Spleen (tissue), 13 donors: Measurements from ENCODE around the gene DUSP16. TPM values are rescaled to one million over a fixed set of nuclear protein-coding genes. Genes with fewer than 3 reads are reported as not detected.

ENCODE experiments used
- DNase-seq: peaks from one replicate; pipeline ENCODE4 v3.0.0-alpha.2; 2020
- H3K27ac ChIP-seq, 8 donors: fragments of 200-600 bp; sonication (generic) in 7 of 8; 1 replicate in 4 of 8; 2 replicates in 4 of 8; pipeline versions ENCODE4 v1.5.0 to v1.8.0; 2016 to 2021; ENCODE audit warnings: inconsistent platforms in 4 of 8, mild to moderate bottlenecking in 4 of 8, moderate library complexity in 1 of 8
- H3K27me3 ChIP-seq, 7 donors: fragments of 200-600 bp; sonication (generic) in 6 of 7; replicated peaks in 1 of 7; 1 replicate in 4 of 7; 2 replicates in 3 of 7; pipeline versions ENCODE4 v1.5.0 to v1.8.0; 2016 to 2021; ENCODE audit warnings: inconsistent platforms in 3 of 7, mild to moderate bottlenecking in 1 of 7
- H3K36me3 ChIP-seq, 6 donors: fragments of 200-600 bp; sonication (generic) in 5 of 6; 1 replicate in 4 of 6; 2 replicates in 2 of 6; pipeline versions ENCODE4 v1.5.0 to v1.8.0; 2016 to 2021; ENCODE audit warnings: inconsistent platforms in 2 of 6
- H3K4me1 ChIP-seq, 6 donors: fragments of 200-600 bp; sonication (generic) in 5 of 6; 1 replicate in 3 of 6; 2 replicates in 3 of 6; pipeline versions ENCODE4 v1.5.0 to v1.8.0; 2016 to 2021; ENCODE audit warnings: inconsistent platforms in 3 of 6
- H3K4me3 ChIP-seq, 8 donors: fragments of 200-600 bp; sonication (generic) in 7 of 8; 1 replicate in 4 of 8; 2 replicates in 4 of 8; pipeline versions ENCODE4 v1.5.0 to v1.8.0; 2016 to 2021; ENCODE audit warnings: inconsistent platforms in 4 of 8, mild to moderate bottlenecking in 4 of 8, moderate library complexity in 2 of 8
- H3K9me3 ChIP-seq, 8 donors: fragments of 200-600 bp; sonication (generic) in 7 of 8; 1 replicate in 4 of 8; 2 replicates in 4 of 8; pipeline versions ENCODE4 v1.5.0 to v1.8.0; 2016 to 2021; ENCODE audit warnings: inconsistent platforms in 4 of 8
- POLR2A ChIP-seq, 3 donors: fragments of 450-650 bp; IDR thresholded peaks; one replicate each; pipeline ENCODE4 v1.5.1; 2017; ENCODE audit warnings: antibody characterized with exemption in 3 of 3, mild to moderate bottlenecking in 1 of 3
- POLR2AphosphoS5 ChIP-seq, 3 donors: sonication (generic); formaldehyde crosslinking; IDR thresholded peaks; one replicate each; pipeline ENCODE4 v1.5.1; 2017; ENCODE audit warnings: antibody characterized with exemption in 3 of 3
- WGBS, 5 donors: extraction: QIAGEN DNeasy Blood & Tissue Kit in 3 of 5; methylation state at CpG; one replicate each; pipeline versions ENCODE4 v1.1.5 to v1.1.7; 2013 to 2018; 5-methylcytosine and 5-hydroxymethylcytosine counted together
- intact Hi-C: fragments of 100-400 bp; cut with DNase I; formaldehyde crosslinking; loops from one replicate; pipeline ENCODE4 v1.15.0; 2023; ENCODE audit warnings: low total_unique reads
- long read RNA-seq, 2 donors: transcript quantifications; one replicate each; lab custom pipeline, GENCODE V29; 2026
- polyA plus RNA-seq, 3 donors: library from polyadenylated mRNA; stranded (reverse); fragments of 200-250 nt; gene quantifications; one replicate each; pipeline ENCODE4 v1.2.1, GENCODE V29; 2013
- total RNA-seq, 7 donors: library from RNA; depleted of rRNA in 3 of 7; stranded (reverse); fragments of >200 nt in 3 of 7; fragmentation: NEBNext Ultra II Directional in 4 of 7; extraction: Animal tissue kit (Norgen Biotek cat#: 25700) in 4 of 7; gene quantifications; one replicate each; pipeline versions ENCODE4 v1.1.0 to v1.2.1, GENCODE V29; 2016 to 2021
- TF ChIP-seq, protein P1 (sequence below), 11 experiments: fragments of 200-600 bp in 7 of 11; fragments of 450-650 bp in 4 of 11; sonication (generic) in 4 of 11; IDR thresholded peaks in 8 of 11; conservative IDR thresholded peaks in 3 of 11; 1 replicate in 7 of 11; 2 replicates in 4 of 11; pipeline versions ENCODE4 v1.4.0 to v1.8.0; 2016 to 2021; ENCODE audit warnings: antibody characterized with exemption in 11 of 11, inconsistent platforms in 4 of 11, mild to moderate bottlenecking in 1 of 11
- donor health status: healthy with polysubstance abuse.
- donor health status: DM: no; HTN: no; CAD: no; lungs with moderate emphysema.
- donor health status: DM: no; HTN: no; CAD: no.
- donor health status: Bipolar disorder and iron deficiency.
- donor health status: healthy.
- donor health status: DM: no; HTN: no; CAD: no.
- donor health status: DM: yes; HTN: yes; CAD: no.

Gene DUSP16, protein sequence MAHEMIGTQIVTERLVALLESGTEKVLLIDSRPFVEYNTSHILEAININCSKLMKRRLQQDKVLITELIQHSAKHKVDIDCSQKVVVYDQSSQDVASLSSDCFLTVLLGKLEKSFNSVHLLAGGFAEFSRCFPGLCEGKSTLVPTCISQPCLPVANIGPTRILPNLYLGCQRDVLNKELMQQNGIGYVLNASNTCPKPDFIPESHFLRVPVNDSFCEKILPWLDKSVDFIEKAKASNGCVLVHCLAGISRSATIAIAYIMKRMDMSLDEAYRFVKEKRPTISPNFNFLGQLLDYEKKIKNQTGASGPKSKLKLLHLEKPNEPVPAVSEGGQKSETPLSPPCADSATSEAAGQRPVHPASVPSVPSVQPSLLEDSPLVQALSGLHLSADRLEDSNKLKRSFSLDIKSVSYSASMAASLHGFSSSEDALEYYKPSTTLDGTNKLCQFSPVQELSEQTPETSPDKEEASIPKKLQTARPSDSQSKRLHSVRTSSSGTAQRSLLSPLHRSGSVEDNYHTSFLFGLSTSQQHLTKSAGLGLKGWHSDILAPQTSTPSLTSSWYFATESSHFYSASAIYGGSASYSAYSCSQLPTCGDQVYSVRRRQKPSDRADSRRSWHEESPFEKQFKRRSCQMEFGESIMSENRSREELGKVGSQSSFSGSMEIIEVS
- 10 to 100 TPM; 19.2 to 43.7 (median 22.1) TPM for total RNA-seq
- polyA plus RNA-seq, result 1 to 10 TPM; 2.2 to 4.7 (median 2.3) TPM
- long read RNA-seq, donor 1, result 0 reads
- long read RNA-seq, donor 2, full-length matches to known transcripts, result 2 of 7 reads
- long read RNA-seq, donor 2, partial matches to known transcripts, result 5 of 7 reads
- long read RNA-seq, donor 2, other reads (novel, unspliced or antisense), result 0 of 7 reads

DNA sequence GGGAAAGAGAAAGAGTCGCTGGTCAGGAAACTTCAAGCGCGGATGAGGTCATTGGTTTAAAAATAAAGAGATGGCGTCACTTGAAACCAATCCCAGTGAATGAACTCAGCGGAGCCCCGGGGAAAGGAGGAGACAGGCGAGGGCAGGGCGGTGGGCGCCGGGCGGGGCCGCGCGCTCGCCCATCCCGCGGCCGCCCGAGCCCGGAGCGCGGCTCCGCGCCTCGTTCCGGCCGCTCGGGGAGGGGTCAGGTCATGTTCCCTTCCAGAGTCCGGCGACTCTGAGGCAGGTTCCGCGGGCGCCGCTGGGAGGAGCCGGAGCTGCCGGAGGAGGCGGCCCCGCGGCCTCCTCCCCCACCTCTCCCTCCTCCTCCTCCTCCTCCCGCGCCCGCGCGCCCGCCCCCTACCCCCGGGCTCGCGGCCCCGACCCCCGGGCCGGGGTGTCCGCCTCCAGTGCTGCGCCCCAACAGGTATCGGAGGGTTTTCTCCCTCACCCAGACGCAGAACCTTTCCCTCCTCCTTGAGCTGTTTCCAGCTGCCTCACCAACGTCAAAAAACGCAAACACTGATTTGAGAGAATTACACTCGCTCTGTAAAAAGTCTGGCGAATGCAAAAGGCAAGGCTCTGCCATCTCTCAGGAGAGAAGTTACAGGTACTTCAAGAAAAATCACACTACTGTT lies at the start of gene DUSP16:
Gene DUSP16, minus strand, starts transcription at position 279 of the 677 bp plus-strand sequence. CDS start 41,765 bp downstream, outside the sequence.
- no peaks in the 10 kb centered on the region for H3K36me3 ChIP-seq
- intact Hi-C loops, result loop anchor here (5.0 kb wide), 1 partner anchor 185 kb away; no protein-coding TSS in a partner anchor
- WGBS, 5 donors, result 0 to 1% (median 1%) methylated on average over 39 to 59 of the region's 59 CpGs
- DNase-seq, result peak; percentile 96
- H3K4me3 ChIP-seq, result peak within 1 kb of the TSS; percentile 48 to 77 (median 59)
- TF ChIP-seq POLR2AphosphoS5 (IDR thresholded peaks at IDR 0.05), result peak; percentile 87 to 90 (median 87)
- TF ChIP-seq, protein P1, sequence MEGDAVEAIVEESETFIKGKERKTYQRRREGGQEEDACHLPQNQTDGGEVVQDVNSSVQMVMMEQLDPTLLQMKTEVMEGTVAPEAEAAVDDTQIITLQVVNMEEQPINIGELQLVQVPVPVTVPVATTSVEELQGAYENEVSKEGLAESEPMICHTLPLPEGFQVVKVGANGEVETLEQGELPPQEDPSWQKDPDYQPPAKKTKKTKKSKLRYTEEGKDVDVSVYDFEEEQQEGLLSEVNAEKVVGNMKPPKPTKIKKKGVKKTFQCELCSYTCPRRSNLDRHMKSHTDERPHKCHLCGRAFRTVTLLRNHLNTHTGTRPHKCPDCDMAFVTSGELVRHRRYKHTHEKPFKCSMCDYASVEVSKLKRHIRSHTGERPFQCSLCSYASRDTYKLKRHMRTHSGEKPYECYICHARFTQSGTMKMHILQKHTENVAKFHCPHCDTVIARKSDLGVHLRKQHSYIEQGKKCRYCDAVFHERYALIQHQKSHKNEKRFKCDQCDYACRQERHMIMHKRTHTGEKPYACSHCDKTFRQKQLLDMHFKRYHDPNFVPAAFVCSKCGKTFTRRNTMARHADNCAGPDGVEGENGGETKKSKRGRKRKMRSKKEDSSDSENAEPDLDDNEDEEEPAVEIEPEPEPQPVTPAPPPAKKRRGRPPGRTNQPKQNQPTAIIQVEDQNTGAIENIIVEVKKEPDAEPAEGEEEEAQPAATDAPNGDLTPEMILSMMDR (IDR thresholded peaks at IDR 0.05 in 8 of 11, conservative IDR thresholded peaks at IDR 0.05 in 3 of 11), result peak in 8 of 11 experiments; percentile 6 to 53 (median 30)
- peak in 2 of 3 donors; percentile 42 to 81 for TF ChIP-seq POLR2A (IDR thresholded peaks at IDR 0.05)
- H3K9me3 ChIP-seq, result peaks cover 0 to 5% (median 0%) of the 10 kb centered on the region in 8 donors
- no peaks in the 10 kb centered on the region for H3K27me3 ChIP-seq
- H3K4me1 ChIP-seq, result peaks cover 14 to 45% (median 29%) of the 10 kb centered on the region in 6 donors
- peak within 1 kb of the TSS; percentile 81 to 99 (median 98) for H3K27ac ChIP-seq

DNA sequence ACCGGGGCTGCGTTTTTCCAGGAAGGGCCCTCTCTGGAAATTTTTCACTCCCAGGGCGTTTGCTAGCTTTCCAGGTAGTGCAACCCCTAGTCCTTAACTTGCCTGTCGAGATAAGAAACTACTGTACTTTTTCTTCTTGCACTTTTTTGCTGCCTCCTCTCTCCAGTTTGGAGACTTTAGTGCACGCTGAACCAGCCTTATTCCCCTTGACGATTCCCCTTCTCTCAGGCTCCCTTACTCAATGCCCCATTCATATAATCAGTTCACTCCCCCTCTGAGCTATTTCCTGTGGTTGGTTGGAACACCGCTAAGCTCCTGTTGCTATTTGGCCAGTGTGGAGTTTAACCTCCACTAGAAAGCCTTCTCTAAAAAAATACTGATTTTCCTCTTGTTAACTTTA lies 49.7 kb upstream of the DUSP16 start:
- Histone ChIP-seq H3K4me3 (peak overlapping the region; percentile 65 to 90 (median 74)), H3K36me3 (peaks cover 0 to 12% (median 0%) of the 10 kb centered on the region in 6 donors), H3K4me1 (peaks cover 25 to 63% (median 55%) of the 10 kb centered on the region in 6 donors), H3K27me3 (no peaks in the 10 kb centered on the region), H3K27ac (peak overlapping the region; percentile 82 to 98 (median 94)), H3K9me3 (no peaks in the 10 kb centered on the region)
- WGBS, 5 donors, result 0 to 3% (median 0%) methylated on average over 7 of the region's 7 CpGs
- TF ChIP-seq POLR2AphosphoS5 (IDR thresholded peaks at IDR 0.05) (no peak), POLR2A (IDR thresholded peaks at IDR 0.05) (no peak)
- TF ChIP-seq, protein P1 (IDR thresholded peaks at IDR 0.05 in 8 of 11, conservative IDR thresholded peaks at IDR 0.05 in 3 of 11), result no peak
- no peak for DNase-seq
- intact Hi-C loops, result no loop called here

DNA sequence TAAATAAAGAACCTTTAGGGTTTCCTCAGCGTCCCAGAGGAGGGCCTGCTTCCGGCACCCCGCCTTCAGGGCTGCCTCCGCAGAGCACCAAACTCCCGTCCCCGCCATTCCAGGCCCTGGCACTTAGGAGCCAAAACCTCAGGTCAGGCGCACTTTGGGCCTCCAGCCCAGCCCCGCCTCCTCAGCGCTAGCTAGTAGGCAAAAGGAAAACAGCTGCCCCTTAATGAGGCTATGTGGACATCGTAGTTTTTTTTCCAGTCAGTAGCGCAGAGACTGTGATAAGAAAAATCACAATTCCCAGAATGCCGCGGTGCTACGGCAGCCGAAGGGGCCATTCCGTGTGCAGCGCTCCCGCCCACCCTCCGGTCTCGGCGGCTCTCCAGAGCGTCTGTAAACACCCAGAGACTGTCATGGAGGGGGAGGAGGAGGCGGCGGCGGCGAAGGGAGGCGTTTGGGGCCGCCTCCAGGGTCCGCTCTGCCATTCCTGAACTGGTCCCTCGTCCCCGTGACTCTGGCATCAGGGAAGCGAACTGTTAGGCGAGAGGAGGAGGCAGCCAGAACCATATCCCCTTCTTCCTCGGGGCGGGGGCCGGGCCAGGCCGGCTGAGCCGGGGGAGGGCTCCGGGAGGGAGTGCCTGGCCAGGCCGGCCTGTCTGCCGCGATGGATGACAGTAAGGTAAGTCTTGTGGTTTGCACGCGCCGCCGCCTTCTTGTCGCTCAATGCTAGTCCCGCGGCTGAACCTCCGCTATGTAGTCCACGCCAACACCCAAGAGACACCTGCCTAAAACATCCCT lies 49.0 kb upstream of the DUSP16 start, which contains the start of gene CREBL2:
Gene CREBL2, plus strand, starts transcription at position 365 of the 795 bp plus-strand sequence. Its CDS starts 297 bp downstream, at position 662.
- H3K9me3 ChIP-seq, result no peaks in the 10 kb centered on the region
- peak within 1 kb of the TSS; percentile 65 to 90 (median 74) for H3K4me3 ChIP-seq
- no peaks in the 10 kb centered on the region for H3K27me3 ChIP-seq
- H3K27ac ChIP-seq, result peak within 1 kb of the TSS; percentile 82 to 98 (median 94)
- intact Hi-C loops, result no loop called here
- TF ChIP-seq, protein P1 (IDR thresholded peaks at IDR 0.05 in 8 of 11, conservative IDR thresholded peaks at IDR 0.05 in 3 of 11), result peak in 1 of 11 experiments; percentile 11
- peak in 1 of 3 donors; percentile 72 for TF ChIP-seq POLR2A (IDR thresholded peaks at IDR 0.05)
- peak; percentile 96 to 98 (median 97) for TF ChIP-seq POLR2AphosphoS5 (IDR thresholded peaks at IDR 0.05)
- peaks cover 18 to 57% (median 49%) of the 10 kb centered on the region in 6 donors for H3K4me1 ChIP-seq
- WGBS, 5 donors, result 0 to 1% (median 0%) methylated on average over 32 to 51 of the region's 51 CpGs
- DNase-seq, result peak; percentile 95
- H3K36me3 ChIP-seq, result peaks cover 0 to 12% (median 0%) of the 10 kb centered on the region in 6 donors
